OCI-LY7 (cell line): ENCODE results near the gene PRRC2B. TPM values are rescaled to one million over a fixed set of nuclear protein-coding genes. Genes with fewer than 3 reads are reported as not detected.

ENCODE experiments used
- BruUV-seq: library from RNA; stranded (reverse); fragments of 400-500 nt; replicated peaks from 2 replicates; lab custom pipeline; 2021; lab: Mats Ljungman, UMichigan
- CTCF ChIA-PET: fragments of 300-600 bp; sonication (Branson Sonifier 250); formaldehyde crosslinking; loops from one replicate; lab custom pipeline; 2022; ENCODE audit warnings: antibody characterized with exemption; ENCODE audit not compliant: unreplicated experiment; lab: Charles Lee
- POLR2A ChIA-PET: fragments of 300-600 bp; sonication (Branson Sonifier 250); formaldehyde crosslinking; loops from one replicate; lab custom pipeline; 2022; ENCODE audit warnings: antibody characterized with exemption; lab: Charles Lee
- DNase-seq: peaks from one replicate; pipeline ENCODE4 v3.0.0-alpha.2; 2015; ENCODE audit warnings: low spot score
- H2AFZ ChIP-seq: fragments of 200-600 bp; sonication (generic), shearing (Covaris generic); 2 replicates; pipeline ENCODE4 v1.6.1; 2014; ENCODE audit warnings: mild to moderate bottlenecking, antibody characterized with exemption, low read length, moderate library complexity
- H3K27ac ChIP-seq: fragments of 200-600 bp; sonication (generic); 2 replicates; pipeline ENCODE4 v1.5.1; 2014; ENCODE audit warnings: mixed run types, low read depth, mild to moderate bottlenecking, moderate library complexity, low read length, inconsistent platforms; ENCODE audit not compliant: poor library complexity, severe bottlenecking
- H3K36me3 ChIP-seq: fragments of 200-600 bp; sonication (generic); 2 replicates; pipeline ENCODE4 v1.6.1; 2014; ENCODE audit warnings: mild to moderate bottlenecking, antibody characterized with exemption, low read length, moderate library complexity, mixed read lengths; ENCODE audit not compliant: insufficient read depth
- H3K4me1 ChIP-seq: fragments of 200-600 bp; sonication (generic); 2 replicates; pipeline ENCODE4 v1.5.1; 2014; ENCODE audit warnings: mild to moderate bottlenecking, low read length; ENCODE audit not compliant: insufficient read depth, poor library complexity, severe bottlenecking
- H3K4me2 ChIP-seq: fragments of 200-600 bp; sonication (generic); 2 replicates; pipeline ENCODE4 v1.6.1; 2014; ENCODE audit warnings: mild to moderate bottlenecking, low read length
- H3K4me3 ChIP-seq: fragments of 200-600 bp; sonication (generic); 2 replicates; pipeline ENCODE4 v1.5.1; 2014; ENCODE audit warnings: mild to moderate bottlenecking, low read depth, low read length; ENCODE audit not compliant: poor library complexity, severe bottlenecking
- H3K79me2 ChIP-seq: fragments of 200-600 bp; sonication (generic); 2 replicates; pipeline ENCODE4 v1.6.1; 2016; ENCODE audit warnings: low read depth, mild to moderate bottlenecking, low read length, moderate library complexity, mixed read lengths; ENCODE audit not compliant: insufficient read depth
- H3K9me2 ChIP-seq: fragments of 200-600 bp; sonication (generic); 2 replicates; pipeline ENCODE4 v1.6.1; 2016; ENCODE audit warnings: mild to moderate bottlenecking, low read length, mixed read lengths; ENCODE audit not compliant: insufficient read depth
- H3K9me3 ChIP-seq: fragments of 200-600 bp; sonication (generic); 2 replicates; pipeline ENCODE4 v1.6.1; 2014; ENCODE audit warnings: mild to moderate bottlenecking, mixed run types, low read length, mixed read lengths
- H4K20me1 ChIP-seq: fragments of 200-600 bp; sonication (generic); 2 replicates; pipeline ENCODE4 v1.6.1; 2014; ENCODE audit warnings: mild to moderate bottlenecking, antibody characterized with exemption, low read length, moderate library complexity, mixed read lengths; ENCODE audit not compliant: insufficient read depth
- EZH2phosphoT487 ChIP-seq: fragments of 200-600 bp; sonication (generic); IDR thresholded peaks from 2 replicates; pipeline ENCODE4 v1.6.1; 2018; ENCODE audit warnings: low read depth, borderline replicate concordance, mild to moderate bottlenecking, mixed run types, antibody characterized with exemption, low read length, moderate library complexity, mixed read lengths
- intact Hi-C: fragments of 100-400 bp; cut with micrococcal nuclease; formaldehyde crosslinking; loops from one replicate; pipeline ENCODE4 v1.10.0; 2022; ENCODE audit not compliant: unreplicated experiment
- total RNA-seq, 2 experiments: library from RNA; depleted of rRNA in 1 of 2; stranded (reverse); fragments of >200 nt in 1 of 2; shearing (Covaris generic) in 1 of 2; gene quantifications; 2 replicates each; pipeline ENCODE4 v1.2.3, GENCODE V29; 2014 to 2022
- TF ChIP-seq, protein P1 (sequence below): fragments of 200-600 bp; sonication (generic); conservative IDR thresholded peaks from 2 replicates; pipeline ENCODE4 v1.5.1; 2014; ENCODE audit warnings: mild to moderate bottlenecking, antibody characterized with exemption, low read length, moderate library complexity, mixed read lengths

The PRRC2B gene
- total RNA-seq, 2 experiments from 2014 or later = 84.2 to 210 TPM

DNA sequence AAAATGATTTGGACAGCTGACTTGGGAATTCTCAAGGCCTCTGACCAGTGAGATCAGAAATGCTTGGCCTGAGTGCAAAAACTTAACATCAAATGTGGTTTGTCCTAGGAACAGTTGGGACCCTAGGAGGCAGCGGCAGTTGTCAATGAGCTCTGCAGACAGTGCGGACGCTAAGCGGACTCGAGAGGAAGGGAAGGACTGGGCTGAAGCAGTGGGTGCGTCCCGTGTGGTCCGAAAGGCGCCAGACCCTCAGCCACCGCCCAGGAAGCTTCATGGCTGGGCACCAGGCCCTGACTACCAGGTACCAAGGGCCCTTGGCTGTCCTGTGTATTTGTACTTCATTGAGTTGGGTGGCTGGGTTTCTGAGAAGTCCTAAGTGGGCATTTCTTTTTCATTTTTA lies 65.2 kb downstream of the PRRC2B start:
- Histone ChIP-seq H3K9me2 (no peaks in the 10 kb centered on the region), H3K4me1 (no peaks in the 10 kb centered on the region), H3K9me3 (no peaks in the 10 kb centered on the region), H4K20me1 (no peaks in the 10 kb centered on the region), H3K27ac (no peak overlapping the region), H3K4me2 (no peak overlapping the region), H2AFZ (no peak overlapping the region), H3K79me2 (peaks cover 2% of the 10 kb centered on the region; the same call in 1 of the 2 replicates), H3K4me3 (no peak overlapping the region), H3K36me3 (peaks cover 97% of the 10 kb centered on the region)
- TF ChIP-seq, protein P1, sequence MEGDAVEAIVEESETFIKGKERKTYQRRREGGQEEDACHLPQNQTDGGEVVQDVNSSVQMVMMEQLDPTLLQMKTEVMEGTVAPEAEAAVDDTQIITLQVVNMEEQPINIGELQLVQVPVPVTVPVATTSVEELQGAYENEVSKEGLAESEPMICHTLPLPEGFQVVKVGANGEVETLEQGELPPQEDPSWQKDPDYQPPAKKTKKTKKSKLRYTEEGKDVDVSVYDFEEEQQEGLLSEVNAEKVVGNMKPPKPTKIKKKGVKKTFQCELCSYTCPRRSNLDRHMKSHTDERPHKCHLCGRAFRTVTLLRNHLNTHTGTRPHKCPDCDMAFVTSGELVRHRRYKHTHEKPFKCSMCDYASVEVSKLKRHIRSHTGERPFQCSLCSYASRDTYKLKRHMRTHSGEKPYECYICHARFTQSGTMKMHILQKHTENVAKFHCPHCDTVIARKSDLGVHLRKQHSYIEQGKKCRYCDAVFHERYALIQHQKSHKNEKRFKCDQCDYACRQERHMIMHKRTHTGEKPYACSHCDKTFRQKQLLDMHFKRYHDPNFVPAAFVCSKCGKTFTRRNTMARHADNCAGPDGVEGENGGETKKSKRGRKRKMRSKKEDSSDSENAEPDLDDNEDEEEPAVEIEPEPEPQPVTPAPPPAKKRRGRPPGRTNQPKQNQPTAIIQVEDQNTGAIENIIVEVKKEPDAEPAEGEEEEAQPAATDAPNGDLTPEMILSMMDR = no peak
- TF ChIP-seq EZH2phosphoT487 = no peak
- POLR2A ChIA-PET = interaction anchor here (0.6 kb wide), 1 partner anchor 69 kb away, joined by 10 read pairs; no protein-coding TSS in a partner anchor
- intact Hi-C loops = no loop called here
- no peak for DNase-seq
- BruUV-seq = no TSS peak
- CTCF ChIA-PET = no interaction called here

DNA sequence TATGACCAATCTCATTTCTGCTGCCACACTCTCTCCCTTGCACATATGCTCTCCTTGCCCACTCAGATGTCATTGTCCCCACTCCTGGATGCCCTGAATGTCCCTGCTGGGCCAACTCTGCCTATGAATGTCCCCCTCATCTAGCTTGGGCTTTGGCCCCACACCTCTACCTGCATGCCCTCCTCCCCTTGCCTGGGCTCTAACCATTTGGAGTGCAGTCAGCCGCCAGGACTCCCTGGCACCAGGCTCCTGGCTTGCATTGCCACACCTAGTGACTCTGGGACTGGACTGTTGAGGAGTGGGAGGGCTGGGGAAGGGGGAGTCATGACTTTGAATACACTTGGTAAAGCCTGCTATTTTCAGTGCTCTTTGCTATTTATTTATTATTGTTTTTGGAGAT lies 67.3 kb downstream of the PRRC2B start:
- H3K4me1 ChIP-seq = no peaks in the 10 kb centered on the region
- H3K9me3 ChIP-seq = no peaks in the 10 kb centered on the region
- no peak overlapping the region for H2AFZ ChIP-seq
- no TSS peak for BruUV-seq
- H3K27ac ChIP-seq = no peak overlapping the region
- intact Hi-C loops = no loop called here
- H3K4me3 ChIP-seq = no peak overlapping the region
- TF ChIP-seq, protein P1 = no peak
- TF ChIP-seq EZH2phosphoT487 = no peak
- H3K9me2 ChIP-seq = no peaks in the 10 kb centered on the region
- no peak overlapping the region for H3K4me2 ChIP-seq
- no peaks in the 10 kb centered on the region for H4K20me1 ChIP-seq
- POLR2A ChIA-PET = no interaction called here
- DNase-seq = no peak
- CTCF ChIA-PET = no interaction called here
- peaks cover 97% of the 10 kb centered on the region for H3K36me3 ChIP-seq
- no peaks in the 10 kb centered on the region for H3K79me2 ChIP-seq

DNA sequence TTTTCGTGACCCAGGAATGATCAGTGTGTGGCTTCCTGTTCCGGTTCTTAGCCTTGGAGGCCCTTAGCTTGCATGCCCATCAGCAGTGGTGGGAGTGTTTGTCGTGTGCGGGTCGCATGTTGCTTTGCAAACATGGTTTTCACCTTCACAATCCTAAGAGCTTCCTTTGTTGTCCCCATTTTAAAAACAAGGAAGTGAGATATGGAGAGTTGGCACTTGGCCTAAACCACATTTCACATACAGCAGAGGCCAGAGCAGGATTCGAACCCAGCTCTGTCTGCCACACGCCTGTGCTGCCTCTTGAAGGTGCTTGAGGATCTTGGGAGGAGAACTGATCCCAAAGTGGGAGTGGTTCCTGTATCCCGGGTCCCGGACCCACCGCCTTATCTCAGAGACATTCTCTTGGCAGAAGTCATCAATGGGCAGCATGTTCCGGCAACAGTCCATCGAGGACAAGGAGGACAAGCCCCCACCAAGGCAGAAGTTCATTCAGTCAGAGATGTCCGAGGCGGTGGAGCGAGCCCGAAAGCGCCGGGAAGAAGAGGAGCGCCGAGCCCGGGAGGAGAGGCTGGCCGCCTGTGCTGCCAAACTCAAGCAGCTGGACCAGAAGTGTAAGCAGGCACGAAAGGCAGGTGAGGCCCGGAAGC lies 70.6 kb downstream of the PRRC2B start:
- no peak for DNase-seq
- H4K20me1 ChIP-seq = no peaks in the 10 kb centered on the region
- BruUV-seq = no TSS peak
- intact Hi-C loops = no loop called here
- H3K4me1 ChIP-seq = no peaks in the 10 kb centered on the region
- H3K4me3 ChIP-seq = no peak overlapping the region
- H3K9me3 ChIP-seq = no peaks in the 10 kb centered on the region
- no peak overlapping the region for H3K27ac ChIP-seq
- peaks cover 97% of the 10 kb centered on the region for H3K36me3 ChIP-seq
- no peak for TF ChIP-seq EZH2phosphoT487
- TF ChIP-seq, protein P1 = no peak
- POLR2A ChIA-PET = no interaction called here
- H3K9me2 ChIP-seq = no peaks in the 10 kb centered on the region
- CTCF ChIA-PET = no interaction called here
- H2AFZ ChIP-seq = no peak overlapping the region
- H3K79me2 ChIP-seq = no peaks in the 10 kb centered on the region
- no peak overlapping the region for H3K4me2 ChIP-seq
